ENCODE results near the gene ORAI2.

DNA sequence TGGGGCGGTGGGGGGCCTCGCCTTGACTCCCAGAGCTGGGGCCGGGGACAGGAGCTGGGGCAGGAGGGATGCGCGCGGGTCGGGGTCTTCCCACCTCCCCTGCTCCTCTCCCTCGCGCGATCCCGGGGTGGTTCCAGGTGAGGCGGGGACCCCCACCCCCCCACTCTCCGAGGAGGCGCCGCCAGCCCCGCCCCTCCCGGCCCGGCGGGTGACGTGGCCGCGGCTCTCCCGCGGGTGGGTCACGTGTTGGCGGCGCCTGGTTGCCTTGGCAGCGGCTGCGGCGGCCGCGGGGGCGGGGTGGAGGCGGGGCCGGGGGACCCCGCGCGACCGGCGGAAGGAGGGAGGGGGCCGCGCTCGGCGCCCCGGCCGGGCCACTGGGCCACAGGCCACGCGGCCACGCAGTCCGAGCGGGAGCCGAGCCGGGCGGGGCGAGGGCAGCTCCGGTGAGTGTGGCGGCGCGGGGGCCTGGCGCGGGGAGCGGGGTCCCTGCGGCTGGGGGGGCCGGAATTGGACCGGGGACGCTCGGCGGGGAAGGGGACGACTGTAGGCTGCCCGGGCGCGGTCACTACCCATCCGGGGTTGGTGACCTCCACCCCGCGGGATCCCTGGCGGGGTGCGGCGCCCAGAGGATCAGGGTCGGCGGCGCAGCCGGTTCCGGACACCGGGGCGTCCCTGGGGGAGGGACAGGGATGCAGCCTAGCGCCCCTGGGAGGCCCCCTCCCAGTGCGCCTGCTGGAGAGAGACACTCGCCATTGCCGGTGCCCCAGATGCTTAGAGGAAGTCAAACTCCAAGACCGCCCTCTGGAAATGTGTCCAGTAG lies at the start of gene ORAI2:
- TF ChIP-seq, protein P1, sequence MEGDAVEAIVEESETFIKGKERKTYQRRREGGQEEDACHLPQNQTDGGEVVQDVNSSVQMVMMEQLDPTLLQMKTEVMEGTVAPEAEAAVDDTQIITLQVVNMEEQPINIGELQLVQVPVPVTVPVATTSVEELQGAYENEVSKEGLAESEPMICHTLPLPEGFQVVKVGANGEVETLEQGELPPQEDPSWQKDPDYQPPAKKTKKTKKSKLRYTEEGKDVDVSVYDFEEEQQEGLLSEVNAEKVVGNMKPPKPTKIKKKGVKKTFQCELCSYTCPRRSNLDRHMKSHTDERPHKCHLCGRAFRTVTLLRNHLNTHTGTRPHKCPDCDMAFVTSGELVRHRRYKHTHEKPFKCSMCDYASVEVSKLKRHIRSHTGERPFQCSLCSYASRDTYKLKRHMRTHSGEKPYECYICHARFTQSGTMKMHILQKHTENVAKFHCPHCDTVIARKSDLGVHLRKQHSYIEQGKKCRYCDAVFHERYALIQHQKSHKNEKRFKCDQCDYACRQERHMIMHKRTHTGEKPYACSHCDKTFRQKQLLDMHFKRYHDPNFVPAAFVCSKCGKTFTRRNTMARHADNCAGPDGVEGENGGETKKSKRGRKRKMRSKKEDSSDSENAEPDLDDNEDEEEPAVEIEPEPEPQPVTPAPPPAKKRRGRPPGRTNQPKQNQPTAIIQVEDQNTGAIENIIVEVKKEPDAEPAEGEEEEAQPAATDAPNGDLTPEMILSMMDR (IDR thresholded peaks at IDR 0.05), result no peak
- TF ChIP-seq EP300 (IDR thresholded peaks at IDR 0.05; ENCODE audit: borderline replicate concordance in 1 of 2, low read depth in 1 of 2, low read length in 1 of 2) (no peak), RAD21 (IDR thresholded peaks at IDR 0.05; ENCODE audit: low read length) (no peak), SMC3 (IDR thresholded peaks at IDR 0.05; ENCODE audit: low read depth, low read length) (no peak), GABPA (IDR thresholded peaks at IDR 0.05; ENCODE audit: low read depth) (no peak)
- TF ChIP-seq, protein P2, sequence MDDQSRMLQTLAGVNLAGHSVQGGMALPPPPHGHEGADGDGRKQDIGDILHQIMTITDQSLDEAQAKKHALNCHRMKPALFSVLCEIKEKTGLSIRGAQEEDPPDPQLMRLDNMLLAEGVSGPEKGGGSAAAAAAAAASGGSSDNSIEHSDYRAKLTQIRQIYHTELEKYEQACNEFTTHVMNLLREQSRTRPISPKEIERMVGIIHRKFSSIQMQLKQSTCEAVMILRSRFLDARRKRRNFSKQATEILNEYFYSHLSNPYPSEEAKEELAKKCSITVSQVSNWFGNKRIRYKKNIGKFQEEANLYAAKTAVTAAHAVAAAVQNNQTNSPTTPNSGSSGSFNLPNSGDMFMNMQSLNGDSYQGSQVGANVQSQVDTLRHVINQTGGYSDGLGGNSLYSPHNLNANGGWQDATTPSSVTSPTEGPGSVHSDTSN (IDR thresholded peaks at IDR 0.05), result no peak
- TF ChIP-seq, protein P3, sequence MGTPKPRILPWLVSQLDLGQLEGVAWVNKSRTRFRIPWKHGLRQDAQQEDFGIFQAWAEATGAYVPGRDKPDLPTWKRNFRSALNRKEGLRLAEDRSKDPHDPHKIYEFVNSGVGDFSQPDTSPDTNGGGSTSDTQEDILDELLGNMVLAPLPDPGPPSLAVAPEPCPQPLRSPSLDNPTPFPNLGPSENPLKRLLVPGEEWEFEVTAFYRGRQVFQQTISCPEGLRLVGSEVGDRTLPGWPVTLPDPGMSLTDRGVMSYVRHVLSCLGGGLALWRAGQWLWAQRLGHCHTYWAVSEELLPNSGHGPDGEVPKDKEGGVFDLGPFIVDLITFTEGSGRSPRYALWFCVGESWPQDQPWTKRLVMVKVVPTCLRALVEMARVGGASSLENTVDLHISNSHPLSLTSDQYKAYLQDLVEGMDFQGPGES (IDR thresholded peaks at IDR 0.05; ENCODE audit: low read depth, low read length), result no peak
- TF ChIP-seq, protein P4, sequence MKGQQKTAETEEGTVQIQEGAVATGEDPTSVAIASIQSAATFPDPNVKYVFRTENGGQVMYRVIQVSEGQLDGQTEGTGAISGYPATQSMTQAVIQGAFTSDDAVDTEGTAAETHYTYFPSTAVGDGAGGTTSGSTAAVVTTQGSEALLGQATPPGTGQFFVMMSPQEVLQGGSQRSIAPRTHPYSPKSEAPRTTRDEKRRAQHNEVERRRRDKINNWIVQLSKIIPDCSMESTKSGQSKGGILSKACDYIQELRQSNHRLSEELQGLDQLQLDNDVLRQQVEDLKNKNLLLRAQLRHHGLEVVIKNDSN (IDR thresholded peaks at IDR 0.05; ENCODE audit: borderline replicate concordance, low read depth), result peak; percentile 94

Data from SK-N-SH (cell line).